Astrocyte (in vitro differentiated cells and primary cell): Measurements from ENCODE around the gene C11orf24. TPM values are rescaled to one million over a fixed set of nuclear protein-coding genes. Genes with fewer than 3 reads are reported as not detected.

Experiments used
- DNase-seq: peaks from one replicate; pipeline ENCODE4 v3.0.0-alpha.2; 2010; ENCODE audit warnings: low read depth
- FAIRE-seq: peaks from 2 replicates; lab custom pipeline; 2011; peaks lifted over from hg19 to GRCh38; lab: Jason Lieb, UNC
- H2AFZ ChIP-seq: 2 replicates; pipeline ENCODE4 v1.6.0; 2012; ENCODE audit warnings: low read depth, low read length, inconsistent platforms
- H3K27ac ChIP-seq: 2 replicates; pipeline ENCODE4 v1.5.1; 2011; ENCODE audit warnings: low read depth, low read length, inconsistent platforms
- H3K27me3 ChIP-seq: 2 replicates; pipeline ENCODE4 v1.6.0; 2011; ENCODE audit warnings: low read length, inconsistent platforms; ENCODE audit not compliant: insufficient read depth
- H3K36me3 ChIP-seq: 2 replicates; pipeline ENCODE4 v1.5.1; 2011; ENCODE audit warnings: low read length, inconsistent platforms; ENCODE audit not compliant: insufficient read depth
- H3K4me1 ChIP-seq: 2 replicates; pipeline ENCODE4 v1.5.1; 2011; ENCODE audit warnings: low read length, inconsistent platforms; ENCODE audit not compliant: insufficient read depth
- H3K4me2 ChIP-seq: 2 replicates; pipeline ENCODE4 v1.6.0; 2012; ENCODE audit warnings: low read length, inconsistent platforms
- H3K4me3 ChIP-seq: 2 replicates; pipeline ENCODE4 v1.5.1; 2011; ENCODE audit warnings: low read depth, mild to moderate bottlenecking, low read length, inconsistent platforms; ENCODE audit not compliant: insufficient read depth
- H3K79me2 ChIP-seq: 2 replicates; pipeline ENCODE4 v1.6.0; 2012; ENCODE audit warnings: mild to moderate bottlenecking, low read length, inconsistent platforms; ENCODE audit not compliant: insufficient read depth
- H3K9ac ChIP-seq: 2 replicates; pipeline ENCODE4 v1.6.0; 2012; ENCODE audit warnings: mild to moderate bottlenecking, low read length, inconsistent platforms
- H3K9me3 ChIP-seq: 2 replicates; pipeline ENCODE4 v1.5.1; 2012; ENCODE audit warnings: low read depth, mild to moderate bottlenecking, low read length, inconsistent platforms; ENCODE audit not compliant: insufficient read depth
- H4K20me1 ChIP-seq: 2 replicates; pipeline ENCODE4 v1.6.0; 2012; ENCODE audit warnings: low read length, inconsistent platforms; ENCODE audit not compliant: insufficient read depth
- H3K27ac Mint-ChIP-seq: one replicate; pipeline ENCODE4 v1.8.0; 2021; ENCODE audit warnings: mild to moderate bottlenecking, mixed read lengths; ENCODE audit not compliant: unreplicated experiment
- H3K27me3 Mint-ChIP-seq: one replicate; pipeline ENCODE4 v1.8.0; 2021; ENCODE audit warnings: low read depth, mixed read lengths; ENCODE audit not compliant: unreplicated experiment
- H3K36me3 Mint-ChIP-seq: one replicate; pipeline ENCODE4 v1.8.0; 2021; ENCODE audit warnings: low read depth, mixed read lengths; ENCODE audit not compliant: unreplicated experiment
- H3K4me1 Mint-ChIP-seq: one replicate; pipeline ENCODE4 v1.8.0; 2021; ENCODE audit warnings: low read depth, mixed read lengths; ENCODE audit not compliant: unreplicated experiment
- H3K4me3 Mint-ChIP-seq: one replicate; pipeline ENCODE4 v1.8.0; 2021; ENCODE audit warnings: mild to moderate bottlenecking, moderate library complexity, mixed read lengths; ENCODE audit not compliant: unreplicated experiment
- H3K9me3 Mint-ChIP-seq: one replicate; pipeline ENCODE4 v1.8.0; 2021; ENCODE audit warnings: mild to moderate bottlenecking, mixed read lengths; ENCODE audit not compliant: unreplicated experiment
- EZH2 ChIP-seq: IDR thresholded peaks from 2 replicates; pipeline ENCODE4 v1.6.1; 2012; ENCODE audit warnings: mild to moderate bottlenecking, low read length, inconsistent platforms; ENCODE audit not compliant: insufficient read depth
- total RNA-seq: library from RNA; stranded (reverse); gene quantifications from 2 replicates; pipeline ENCODE4 v1.2.1, GENCODE V29; 2021
- TF ChIP-seq, protein P1 (sequence below): IDR thresholded peaks from 2 replicates; pipeline ENCODE4 v1.5.1; 2011; ENCODE audit warnings: low read depth, mild to moderate bottlenecking, inconsistent platforms, low read length, moderate library complexity; ENCODE audit not compliant: insufficient read depth

Gene C11orf24
- total RNA-seq, 1 donor from 2014 or later: 79.8 TPM

DNA sequence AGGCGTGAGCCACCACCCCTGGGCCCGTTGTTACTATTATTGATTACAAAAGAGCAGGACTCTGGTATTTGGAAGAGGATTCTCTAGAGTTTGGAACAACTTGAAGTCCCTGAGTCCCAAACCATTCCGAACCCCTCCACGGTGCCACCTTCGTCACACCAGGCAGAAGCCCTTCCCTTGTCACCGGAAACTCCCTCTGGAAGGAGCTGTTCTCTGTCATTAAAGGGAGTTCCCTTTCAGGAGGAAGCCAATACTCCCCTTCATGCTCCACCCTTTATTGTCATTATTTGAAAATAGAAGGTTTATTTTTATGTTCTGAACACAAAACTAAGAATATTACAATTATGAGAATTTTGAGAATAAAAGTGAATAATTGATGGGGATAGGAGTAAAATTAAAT is 5.1 kb upstream of the C11orf24 start:
- no peaks in the 10 kb centered on the region for H3K27me3 Mint-ChIP-seq
- TF ChIP-seq, protein P1, sequence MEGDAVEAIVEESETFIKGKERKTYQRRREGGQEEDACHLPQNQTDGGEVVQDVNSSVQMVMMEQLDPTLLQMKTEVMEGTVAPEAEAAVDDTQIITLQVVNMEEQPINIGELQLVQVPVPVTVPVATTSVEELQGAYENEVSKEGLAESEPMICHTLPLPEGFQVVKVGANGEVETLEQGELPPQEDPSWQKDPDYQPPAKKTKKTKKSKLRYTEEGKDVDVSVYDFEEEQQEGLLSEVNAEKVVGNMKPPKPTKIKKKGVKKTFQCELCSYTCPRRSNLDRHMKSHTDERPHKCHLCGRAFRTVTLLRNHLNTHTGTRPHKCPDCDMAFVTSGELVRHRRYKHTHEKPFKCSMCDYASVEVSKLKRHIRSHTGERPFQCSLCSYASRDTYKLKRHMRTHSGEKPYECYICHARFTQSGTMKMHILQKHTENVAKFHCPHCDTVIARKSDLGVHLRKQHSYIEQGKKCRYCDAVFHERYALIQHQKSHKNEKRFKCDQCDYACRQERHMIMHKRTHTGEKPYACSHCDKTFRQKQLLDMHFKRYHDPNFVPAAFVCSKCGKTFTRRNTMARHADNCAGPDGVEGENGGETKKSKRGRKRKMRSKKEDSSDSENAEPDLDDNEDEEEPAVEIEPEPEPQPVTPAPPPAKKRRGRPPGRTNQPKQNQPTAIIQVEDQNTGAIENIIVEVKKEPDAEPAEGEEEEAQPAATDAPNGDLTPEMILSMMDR: no peak
- no peak for TF ChIP-seq EZH2
- FAIRE-seq: no peak
- H2AFZ ChIP-seq: no peak overlapping the region
- H3K27me3 ChIP-seq: no peaks in the 10 kb centered on the region
- no peak overlapping the region for H3K27ac ChIP-seq
- no peak overlapping the region for H3K27ac Mint-ChIP-seq
- H3K9me3 ChIP-seq: no peaks in the 10 kb centered on the region
- no peaks in the 10 kb centered on the region for H3K79me2 ChIP-seq
- no peaks in the 10 kb centered on the region for H4K20me1 ChIP-seq
- H3K4me2 ChIP-seq: no peak overlapping the region
- H3K9me3 Mint-ChIP-seq: no peaks in the 10 kb centered on the region
- H3K4me3 ChIP-seq: no peak overlapping the region
- no peaks in the 10 kb centered on the region for H3K36me3 ChIP-seq
- DNase-seq: no peak
- no peak overlapping the region for H3K9ac ChIP-seq
- no peaks in the 10 kb centered on the region for H3K4me1 ChIP-seq
- no peak overlapping the region for H3K4me3 Mint-ChIP-seq
- H3K4me1 Mint-ChIP-seq: no peaks in the 10 kb centered on the region
- no peaks in the 10 kb centered on the region for H3K36me3 Mint-ChIP-seq

DNA sequence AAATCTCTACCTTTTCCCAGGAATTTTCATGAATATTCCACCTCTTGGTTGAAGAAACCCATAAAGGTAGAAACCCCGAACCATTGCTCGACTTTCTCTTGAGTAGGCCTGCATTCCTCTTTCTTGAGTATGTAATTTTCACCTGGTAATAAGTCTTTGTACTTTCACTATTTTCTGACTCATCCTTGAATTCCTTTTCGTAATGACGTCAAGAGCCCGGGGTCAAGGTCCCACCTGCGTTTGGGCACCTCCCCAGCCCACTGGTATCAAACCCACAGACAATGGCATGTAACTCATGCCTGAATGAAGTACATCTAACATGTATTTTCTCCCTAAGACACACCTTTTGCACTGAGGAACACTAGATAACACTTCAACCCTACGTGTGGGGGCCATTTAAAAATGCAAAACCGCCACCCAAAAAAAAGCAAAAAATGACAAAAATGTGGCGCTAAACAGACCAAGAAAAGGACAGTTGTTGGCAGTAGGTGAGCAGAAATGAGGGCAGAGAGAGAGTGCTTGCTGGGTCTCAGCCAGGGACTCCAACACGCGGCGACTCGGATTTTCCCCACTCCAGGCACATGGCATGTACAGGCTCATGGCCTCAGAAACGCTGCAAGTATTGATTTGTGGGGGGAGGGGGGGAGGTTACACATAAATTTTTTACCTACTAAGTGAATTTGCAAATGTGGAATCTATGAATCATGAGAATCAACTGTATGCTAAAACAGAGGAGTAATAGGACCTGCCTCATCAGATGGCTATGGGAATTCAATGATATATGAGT is 4.1 kb upstream of the C11orf24 start:
- Histone ChIP-seq H3K9ac (no peak overlapping the region), H2AFZ (no peak overlapping the region), H3K79me2 (peaks cover 8% of the 10 kb centered on the region), H3K27ac (no peak overlapping the region), H4K20me1 (peaks cover under 1% of the 10 kb centered on the region), H3K4me1 (peaks cover under 1% of the 10 kb centered on the region), H3K4me3 (no peak overlapping the region), H3K9me3 (no peaks in the 10 kb centered on the region), H3K4me2 (no peak overlapping the region), H3K36me3 (no peaks in the 10 kb centered on the region), H3K27me3 (no peaks in the 10 kb centered on the region)
- Mint-ChIP-seq H3K4me1 (peaks cover 2% of the 10 kb centered on the region), H3K9me3 (no peaks in the 10 kb centered on the region), H3K27me3 (no peaks in the 10 kb centered on the region), H3K27ac (no peak overlapping the region), H3K36me3 (no peaks in the 10 kb centered on the region), H3K4me3 (no peak overlapping the region)
- no peak for DNase-seq
- no peak for FAIRE-seq
- TF ChIP-seq, protein P1: no peak
- no peak for TF ChIP-seq EZH2

DNA sequence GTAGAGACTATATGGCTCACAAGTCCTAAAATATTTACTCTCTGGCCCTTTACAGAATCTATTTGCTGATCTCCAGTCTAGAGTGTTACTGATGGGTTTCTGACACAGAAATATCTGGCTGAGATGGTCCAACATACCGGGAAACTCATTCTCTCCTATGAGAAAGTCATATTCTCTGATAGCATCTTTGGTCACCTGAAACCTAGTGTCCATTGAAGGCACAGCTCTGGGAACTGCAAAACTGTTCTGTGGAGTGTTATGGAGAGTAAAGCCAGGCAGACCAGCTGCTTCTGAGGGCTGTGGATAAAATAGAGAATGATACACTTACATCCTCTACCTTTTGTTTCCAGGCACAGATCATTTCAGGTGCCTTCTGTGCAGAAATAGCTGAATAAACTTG is 2.5 kb upstream of the C11orf24 start:
- DNase-seq: no peak
- no peak overlapping the region for H3K4me3 ChIP-seq
- TF ChIP-seq EZH2: no peak
- TF ChIP-seq, protein P1: no peak
- H3K27me3 ChIP-seq: no peaks in the 10 kb centered on the region
- H3K27ac Mint-ChIP-seq: no peak overlapping the region
- no peak for FAIRE-seq
- H3K9ac ChIP-seq: no peak overlapping the region
- H3K4me1 ChIP-seq: peaks cover 15% of the 10 kb centered on the region
- no peaks in the 10 kb centered on the region for H3K9me3 Mint-ChIP-seq
- H3K27ac ChIP-seq: no peak overlapping the region
- no peaks in the 10 kb centered on the region for H3K27me3 Mint-ChIP-seq
- H3K9me3 ChIP-seq: no peaks in the 10 kb centered on the region
- peaks cover 13% of the 10 kb centered on the region for H4K20me1 ChIP-seq
- H3K4me3 Mint-ChIP-seq: no peak overlapping the region
- H3K36me3 ChIP-seq: no peaks in the 10 kb centered on the region
- H3K4me1 Mint-ChIP-seq: peaks cover 15% of the 10 kb centered on the region
- H2AFZ ChIP-seq: no peak overlapping the region
- no peak overlapping the region for H3K4me2 ChIP-seq
- H3K79me2 ChIP-seq: peaks cover 24% of the 10 kb centered on the region
- no peaks in the 10 kb centered on the region for H3K36me3 Mint-ChIP-seq
